Left kidney (tissue), 8 donors: ENCODE measurements around the gene FAM76B. TPM values are rescaled to one million over a fixed set of nuclear protein-coding genes. Genes with fewer than 3 reads are reported as not detected.
"Not testable (repeated sequence)": the region's sequence is repeated elsewhere in the genome, so short reads cannot be mapped to it uniquely, and the experiment has no call there.

Source experiments
- DNase-seq: peaks from one replicate; pipeline ENCODE4 v3.0.0-alpha.2; 2013
- long read RNA-seq, 8 donors: transcript quantifications; one replicate each; lab custom pipeline, GENCODE V29; 2026
- polyA plus RNA-seq: library from polyadenylated mRNA; unstranded; fragments of 120-200 nt; gene quantifications from one replicate; pipeline ENCODE4 v1.2.1, GENCODE V29; 2013; ENCODE audit not compliant: insufficient read length

The FAM76B gene
- polyA plus RNA-seq = 72.9 TPM
- long read RNA-seq, donor 1, transcript FAM76B-201 (10 exons, 3,952 nt) = major isoform, 7 of 18 reads
- long read RNA-seq, donor 1, partial matches to known transcripts = 5 of 18 reads
- long read RNA-seq, donor 1, other reads (novel, unspliced or antisense) = 5 of 18 reads
- long read RNA-seq, donor 2, transcript FAM76B-201 (10 exons, 3,952 nt) = major isoform, 5 of 7 reads
- long read RNA-seq, donor 2, partial matches to known transcripts = 0 of 7 reads
- long read RNA-seq, donor 2, other reads (novel, unspliced or antisense) = 0 of 7 reads
- long read RNA-seq, donor 3, partial matches to known transcripts = 0 of 5 reads
- long read RNA-seq, donor 3, other reads (novel, unspliced or antisense) = 0 of 5 reads
- long read RNA-seq, donor 4 = 0 reads
- long read RNA-seq, donor 5, transcript FAM76B-201 (10 exons, 3,952 nt) = major isoform, 5 of 12 reads
- long read RNA-seq, donor 5, transcript FAM76B-213 (3 exons, 625 nt) = major isoform, 5 of 12 reads
- long read RNA-seq, donor 5, partial matches to known transcripts = 0 of 12 reads
- long read RNA-seq, donor 5, other reads (novel, unspliced or antisense) = 0 of 12 reads
- long read RNA-seq, donor 6, partial matches to known transcripts = 70 of 118 reads
- long read RNA-seq, donor 6, other reads (novel, unspliced or antisense) = 46 of 118 reads
- long read RNA-seq, donor 7, partial matches to known transcripts = 0 of 7 reads
- long read RNA-seq, donor 7, other reads (novel, unspliced or antisense) = 0 of 7 reads
- long read RNA-seq, donor 8 = 0 reads

DNA sequence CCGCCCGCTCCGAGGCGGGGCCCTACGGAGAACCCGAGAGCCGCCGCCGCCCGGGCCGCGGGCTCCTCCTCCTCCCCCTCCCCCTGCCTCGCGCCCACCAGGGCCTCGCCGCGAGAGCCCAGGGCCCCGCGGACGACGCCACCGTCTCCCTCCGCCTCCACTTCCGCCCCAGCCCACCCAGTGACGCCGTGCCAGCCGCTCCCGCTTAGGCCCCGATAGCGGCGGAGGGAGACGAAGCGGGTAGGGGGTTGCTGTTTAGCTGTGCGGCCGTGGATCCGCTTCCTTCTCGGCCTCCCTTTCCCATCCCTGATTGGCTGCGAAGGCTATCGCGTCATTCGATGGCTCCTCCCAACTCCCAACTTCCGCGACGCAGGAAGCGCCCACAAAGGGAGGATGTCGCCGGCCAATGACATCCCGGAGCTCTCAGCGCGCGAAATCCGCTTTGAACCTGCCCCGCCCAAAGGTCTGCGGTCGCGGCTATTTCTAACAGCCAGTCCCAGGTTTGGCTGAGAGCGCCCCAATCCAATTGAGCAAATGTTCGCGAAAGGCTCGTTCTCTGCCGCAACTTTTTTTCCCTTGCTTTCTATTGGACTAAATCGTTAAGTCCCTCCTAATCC, at the start of gene FAM76B:
TSS of gene FAM76B (minus strand) at position 277 of the 617 bp plus-strand sequence. CDS start 304 bp downstream, outside the sequence.
- DNase-seq = peak; percentile 99

GRCh38 chr11:95835768-95836488, 46.3 kb upstream of the FAM76B start:
- peak; percentile 77 for DNase-seq

- no peak for DNase-seq
Measured at GRCh38 chr11:95835351-95835750, 45.8 kb upstream of the FAM76B start.

DNA sequence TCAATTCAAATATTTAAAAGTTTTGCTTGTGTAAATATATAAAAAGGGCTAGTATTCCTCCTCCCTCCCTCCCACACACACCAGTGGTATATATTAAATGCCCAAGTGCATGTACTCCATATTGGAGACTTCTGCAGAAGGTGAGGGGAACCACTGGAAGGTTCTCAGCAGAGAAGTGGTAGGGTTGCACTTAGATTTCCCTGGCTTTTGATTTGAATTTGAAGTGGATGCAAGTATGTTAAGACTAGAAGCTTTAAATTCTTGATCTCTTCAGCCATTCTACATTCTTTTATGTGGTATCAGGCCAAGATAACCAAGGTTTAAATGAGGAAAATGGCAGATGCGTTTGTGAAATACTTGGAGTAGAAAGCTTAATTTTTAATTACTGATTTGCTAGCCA, 43.8 kb upstream of the FAM76B start:
- DNase-seq = no peak

GRCh38 chr11:95832763-95833162, 43.2 kb upstream of the FAM76B start:
- DNase-seq = no peak

DNA sequence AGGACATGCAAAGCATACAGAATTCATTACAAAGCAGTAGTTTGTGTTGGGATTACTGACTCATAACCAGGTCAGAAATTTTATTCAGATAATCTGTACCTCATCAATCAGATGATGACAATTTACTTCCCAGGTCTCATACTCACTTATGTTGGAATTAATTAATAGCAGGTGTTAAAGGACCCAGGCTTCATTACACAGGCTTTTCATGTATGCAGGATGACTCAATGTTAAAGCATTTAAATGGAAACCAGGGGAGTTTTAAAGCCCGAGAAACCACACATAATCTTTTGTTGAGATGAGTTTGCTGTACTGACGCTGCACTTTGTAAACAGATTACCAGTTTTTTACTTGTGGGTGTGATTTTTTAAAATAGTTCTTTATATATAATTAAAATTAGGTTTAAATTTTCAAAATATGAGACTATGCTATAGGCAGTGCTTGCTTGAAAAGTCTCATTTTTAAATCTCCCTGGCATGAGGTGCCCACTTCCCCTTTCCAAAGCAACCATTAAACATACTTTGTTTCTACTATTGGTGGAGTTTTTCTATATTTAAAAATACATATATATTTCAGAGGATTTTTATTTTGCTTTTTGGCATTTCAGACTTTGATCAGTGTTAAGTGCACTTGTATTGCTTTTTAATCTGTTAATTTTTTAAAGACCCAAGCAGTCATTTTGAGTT, 41.8 kb upstream of the FAM76B start:
- no peak for DNase-seq

DNA sequence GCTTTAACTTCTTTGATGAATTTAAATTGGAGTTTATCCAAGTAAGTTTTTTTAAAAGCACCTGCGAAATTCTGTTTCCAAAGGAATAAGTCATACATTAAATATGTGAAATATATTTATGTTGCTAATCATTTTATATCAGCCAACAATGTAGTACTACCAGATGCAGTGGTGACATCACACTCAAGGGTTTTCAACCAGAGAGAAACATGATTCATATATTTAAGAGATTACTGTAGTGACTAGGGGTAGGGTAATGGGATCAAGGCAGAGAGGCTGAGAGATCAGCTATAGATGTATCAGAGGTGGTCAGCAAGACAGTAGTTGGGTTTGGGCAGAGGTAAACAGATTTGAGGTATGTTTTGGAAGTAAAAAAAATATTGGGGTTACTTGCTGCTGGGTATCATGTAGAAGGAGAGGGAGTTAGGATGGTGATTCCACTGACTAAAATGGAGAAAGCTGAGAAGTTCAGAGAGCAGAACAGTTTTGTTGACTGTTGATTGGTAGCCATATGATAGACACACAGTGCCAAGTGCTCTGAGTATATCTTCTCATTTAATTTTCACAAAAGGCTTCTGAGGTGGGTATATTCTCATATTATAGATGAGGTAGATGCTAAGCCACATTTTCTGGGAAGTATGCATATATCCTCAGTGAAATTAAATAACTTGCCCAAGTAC, 40.1 kb upstream of the FAM76B start:
- no peak for DNase-seq

DNA sequence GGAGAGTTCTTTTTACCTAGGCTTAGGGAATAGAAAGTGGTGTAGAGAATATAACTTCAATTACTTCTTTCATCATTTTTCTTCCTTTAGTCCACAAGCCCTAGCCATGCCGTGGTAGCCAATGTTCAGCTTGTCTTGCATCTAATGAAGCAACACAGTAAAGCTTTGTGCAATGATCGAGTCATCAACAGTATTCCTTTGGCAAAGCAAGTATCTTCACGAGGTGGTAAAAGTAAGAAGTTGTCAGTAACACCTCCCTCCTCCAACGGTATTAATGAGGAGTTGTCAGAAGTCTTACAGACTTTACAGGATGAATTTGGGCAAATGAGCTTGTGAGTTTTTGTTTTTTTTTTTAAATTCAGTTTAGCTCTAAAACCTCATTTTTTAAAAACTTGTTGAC, 38.1 kb upstream of the FAM76B start:
- no peak for DNase-seq

DNA sequence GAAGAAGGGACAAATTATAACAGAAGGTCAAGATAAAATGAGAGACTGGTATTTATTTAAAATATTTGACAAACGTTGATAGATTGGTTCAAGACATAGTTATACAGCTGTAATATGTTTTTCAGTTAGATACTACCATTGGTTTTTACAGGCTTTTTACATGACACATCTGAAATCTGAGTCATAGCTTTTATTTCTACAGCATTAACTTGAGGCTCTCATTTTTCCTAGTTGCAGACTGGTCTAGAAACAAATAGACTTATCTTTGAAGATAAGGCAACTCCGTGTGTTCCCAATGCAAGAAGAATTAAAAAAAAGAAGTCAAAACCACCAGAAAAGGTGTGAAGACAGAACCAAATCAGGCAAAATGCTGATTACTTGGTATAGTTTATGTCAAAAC, 32.1 kb upstream of the FAM76B start:
- no peak for DNase-seq

DNA sequence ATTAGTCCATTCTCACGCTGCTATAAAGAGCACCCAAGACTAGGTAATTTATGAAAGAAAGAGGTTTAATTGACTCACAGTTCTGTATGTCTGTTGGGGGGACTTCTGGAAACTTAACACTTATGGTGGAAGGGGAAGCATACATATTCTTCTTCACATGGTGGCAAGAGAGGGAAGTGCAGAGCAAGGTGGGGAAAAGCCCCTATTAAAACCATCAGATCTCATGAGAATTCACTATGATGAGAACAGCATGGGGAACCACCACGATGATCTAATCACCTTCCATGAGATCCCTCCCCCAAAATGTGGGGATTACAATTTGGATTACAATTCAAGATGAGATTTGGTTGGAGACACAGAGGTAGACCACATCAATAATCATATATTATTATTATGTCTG, 26.5 kb upstream of the FAM76B start:
- no peak for DNase-seq

DNA sequence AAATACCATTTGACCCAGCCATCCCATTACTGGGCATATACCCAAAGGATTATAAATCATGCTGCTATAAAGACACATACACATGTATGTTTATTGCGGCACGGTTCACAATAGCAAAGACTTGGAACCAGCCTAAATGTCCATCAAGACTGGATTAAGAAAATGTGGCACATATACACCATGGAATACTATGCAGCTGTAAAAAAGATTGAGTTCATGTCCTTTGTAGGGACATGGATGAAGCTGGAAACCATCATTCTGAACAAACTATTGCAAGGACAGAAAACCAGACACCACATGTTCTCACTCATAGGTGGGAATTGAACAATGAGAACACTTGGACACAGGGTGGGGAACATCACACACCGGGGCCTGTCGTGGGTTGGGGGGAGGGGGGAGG, 21.5 kb upstream of the FAM76B start:
- not testable (repeated sequence) for DNase-seq

GRCh38 chr11:95806464-95806863, 16.9 kb upstream of the FAM76B start:
- DNase-seq = not testable (repeated sequence)

DNA sequence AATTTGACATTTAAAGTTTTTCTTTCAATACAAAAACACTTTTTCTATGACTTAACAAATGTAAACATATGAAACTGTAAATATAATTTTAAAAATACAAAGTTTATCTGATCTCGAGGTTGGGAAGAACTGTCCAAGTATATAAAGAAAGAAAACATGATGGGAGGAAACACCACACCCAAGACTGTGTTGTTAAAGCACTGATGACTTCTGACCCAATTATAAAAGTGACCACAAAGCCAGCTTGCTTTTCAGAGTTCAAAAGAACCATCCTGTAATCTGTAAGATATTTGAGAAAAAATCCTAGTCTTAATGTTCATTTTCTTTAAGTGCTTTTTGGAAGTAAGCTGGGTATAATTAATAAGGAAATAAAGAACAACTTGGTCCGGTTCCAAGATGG, 16.3 kb upstream of the FAM76B start:
- DNase-seq = no peak

DNA sequence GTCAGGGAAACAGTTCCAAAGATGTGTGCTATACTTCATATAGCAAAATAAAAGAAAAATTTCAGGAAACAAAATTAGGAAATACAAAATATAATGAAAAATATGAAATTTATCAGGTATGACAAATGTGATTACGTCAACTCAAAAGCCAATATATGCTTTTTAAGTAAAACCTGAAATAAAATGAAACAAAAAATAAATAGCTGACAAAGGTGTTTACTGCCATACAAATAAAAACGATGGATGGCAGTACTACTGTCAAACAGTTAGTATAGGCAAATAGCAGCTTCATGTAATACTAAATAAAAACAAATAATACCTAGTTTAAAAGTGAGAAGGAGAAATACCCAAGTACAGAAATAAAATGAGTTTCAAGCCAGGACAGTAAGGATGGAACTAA, 14.4 kb upstream of the FAM76B start:
- no peak for DNase-seq

GRCh38 chr11:95802806-95803205, 13.2 kb upstream of the FAM76B start:
- DNase-seq = no peak

DNA sequence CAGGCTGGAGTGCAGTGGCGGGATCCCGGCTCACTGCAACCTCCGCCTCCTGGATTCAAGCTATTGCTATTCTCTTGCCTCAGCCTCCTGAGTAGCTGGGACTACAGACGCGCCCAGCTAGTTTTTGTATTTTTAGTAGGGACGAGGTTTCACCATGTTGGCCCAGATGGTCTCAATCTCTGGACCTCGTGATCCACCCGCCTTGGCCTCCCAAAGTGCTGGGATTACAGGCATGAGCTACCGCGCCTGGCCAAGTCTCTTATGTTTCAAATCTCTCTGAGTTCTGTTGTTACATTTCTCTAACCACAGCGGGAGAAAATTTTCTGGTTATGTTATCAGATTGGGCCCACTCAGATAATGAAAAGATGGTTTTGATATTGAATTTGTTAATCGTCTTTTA, 10.9 kb upstream of the FAM76B start:
- DNase-seq = no peak

GRCh38 chr11:95799546-95799945, 10.0 kb upstream of the FAM76B start:
- no peak for DNase-seq

DNA sequence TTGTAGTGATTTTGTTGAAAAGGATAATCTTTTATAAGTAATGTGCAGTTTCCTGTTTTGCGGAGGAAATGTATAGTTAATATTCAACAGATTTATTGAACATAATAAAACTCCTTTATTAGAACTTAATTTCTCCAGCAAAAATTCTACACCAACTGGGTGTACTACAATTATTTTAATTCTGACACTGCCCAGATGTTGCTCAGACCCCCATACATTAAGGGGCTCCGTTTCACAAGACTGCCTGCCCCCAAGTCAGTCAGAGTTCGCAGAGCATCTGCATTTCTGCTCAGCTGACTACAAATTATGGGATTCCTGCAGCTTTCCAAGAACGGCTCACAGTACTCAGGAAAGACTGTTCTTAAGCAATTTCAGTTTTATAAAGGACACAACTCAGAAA, 6.9 kb upstream of the FAM76B start:
- DNase-seq = no peak

- DNase-seq = no peak
Measured at GRCh38 chr11:95795627-95796295, 6.2 kb upstream of the FAM76B start.

DNA sequence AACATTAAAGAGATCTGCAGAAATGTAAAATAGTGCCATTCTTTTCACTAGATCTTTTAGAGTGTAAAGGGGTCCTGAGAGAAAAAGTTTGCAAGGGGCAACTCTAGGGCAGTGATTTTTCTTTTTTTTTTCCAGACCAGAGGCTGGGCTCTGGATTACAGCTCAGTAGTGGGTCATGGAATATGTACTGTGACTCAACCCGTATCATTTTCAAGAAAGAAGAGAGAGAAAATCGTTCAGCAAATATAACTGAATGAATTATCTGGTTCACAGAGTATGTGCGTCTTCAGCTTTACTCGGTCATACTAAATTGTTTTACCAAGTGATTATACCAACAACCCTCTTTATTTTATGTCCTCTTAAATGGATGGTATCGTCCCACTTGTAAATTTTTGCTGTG, 4.5 kb upstream of the FAM76B start:
- no peak for DNase-seq

- DNase-seq = no peak
Measured at GRCh38 chr11:95793116-95793515, 3.5 kb upstream of the FAM76B start.
